Stimulated activated effector memory CD8-positive, alpha-beta T cell treated with anti-CD3 and anti-CD28 coated beads, Interleukin-12 subunit alpha, Interleukin-12 subunit beta, amount 100 ng/mL, for 72 hours (primary cell): Measurements from ENCODE around the gene UROD.
A peak's percentile ranks its signal among the peaks of the same experiment; 100 is the strongest.
"Not testable (repeated sequence)": the region's sequence is repeated elsewhere in the genome, so short reads cannot be mapped to it uniquely, and the experiment has no call there.

Experiments used
- ATAC-seq: fragments of 150-1000 bp; cut with Tn5 transposase; 2 replicates; pipeline ENCODE4 v1.10.0; 2021
- DNase-seq, 2 donors: peaks; one replicate each; pipeline ENCODE4 v3.0.0; 2021 to 2022; ENCODE audit warnings: low spot score in 2 of 2
- H3K27ac Mint-ChIP-seq: one replicate; pipeline ENCODE4 v1.8.0; 2022; ENCODE audit warnings: mild to moderate bottlenecking, mixed read lengths
- H3K36me3 Mint-ChIP-seq: one replicate; pipeline ENCODE4 v1.8.0; 2022; ENCODE audit warnings: mild to moderate bottlenecking, mixed read lengths
- H3K4me1 Mint-ChIP-seq: one replicate; pipeline ENCODE4 v1.8.0; 2022; ENCODE audit warnings: mixed read lengths
- H3K4me3 Mint-ChIP-seq: one replicate; pipeline ENCODE4 v1.8.0; 2022; ENCODE audit warnings: mild to moderate bottlenecking, mixed read lengths
- H3K9me3 Mint-ChIP-seq: one replicate; pipeline ENCODE4 v1.8.0; 2022; ENCODE audit warnings: mixed read lengths

UROD gene

DNA sequence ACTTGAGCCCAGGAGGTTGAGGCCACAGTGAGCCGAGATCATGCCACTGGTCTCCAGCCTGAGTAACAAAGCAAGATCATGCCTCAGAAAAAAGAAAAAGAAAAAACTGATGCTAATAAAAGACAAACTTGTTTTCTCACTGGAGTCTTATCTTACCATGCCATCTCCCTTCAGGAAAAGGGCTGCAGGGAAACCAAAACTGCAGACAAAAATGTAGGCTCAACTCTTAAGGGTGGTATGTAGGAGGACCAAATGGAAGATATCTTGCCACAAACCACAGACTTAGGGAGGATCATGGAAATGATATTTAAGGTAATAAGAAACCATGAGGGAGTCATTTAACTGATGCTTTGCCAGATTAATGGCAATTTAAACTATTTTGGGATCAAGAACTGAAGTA lies 32.9 kb downstream of the UROD start:
- Mint-ChIP-seq H3K4me3 (no peak overlapping the region), H3K9me3 (no peaks in the 10 kb centered on the region), H3K4me1 (no peaks in the 10 kb centered on the region), H3K36me3 (no peaks in the 10 kb centered on the region), H3K27ac (no peak overlapping the region)
- no peak for ATAC-seq
- no peak for DNase-seq

GRCh38 chr1:45047032-45047431 lies 35.0 kb downstream of the UROD start:
- no peak overlapping the region for H3K4me3 Mint-ChIP-seq
- H3K36me3 Mint-ChIP-seq: no peaks in the 10 kb centered on the region
- no peaks in the 10 kb centered on the region for H3K9me3 Mint-ChIP-seq
- ATAC-seq: peak; percentile 76
- H3K4me1 Mint-ChIP-seq: peaks cover 9% of the 10 kb centered on the region
- H3K27ac Mint-ChIP-seq: no peak overlapping the region
- DNase-seq: no peak

- Mint-ChIP-seq H3K27ac (peak overlapping the region; percentile 76), H3K9me3 (no peaks in the 10 kb centered on the region), H3K36me3 (no peaks in the 10 kb centered on the region), H3K4me3 (peak overlapping the region; percentile 28), H3K4me1 (peaks cover 9% of the 10 kb centered on the region)
- ATAC-seq (no peak), DNase-seq (no peak)
Observed at GRCh38 chr1:45051005-45051772, 39.1 kb downstream of the UROD start.

DNA sequence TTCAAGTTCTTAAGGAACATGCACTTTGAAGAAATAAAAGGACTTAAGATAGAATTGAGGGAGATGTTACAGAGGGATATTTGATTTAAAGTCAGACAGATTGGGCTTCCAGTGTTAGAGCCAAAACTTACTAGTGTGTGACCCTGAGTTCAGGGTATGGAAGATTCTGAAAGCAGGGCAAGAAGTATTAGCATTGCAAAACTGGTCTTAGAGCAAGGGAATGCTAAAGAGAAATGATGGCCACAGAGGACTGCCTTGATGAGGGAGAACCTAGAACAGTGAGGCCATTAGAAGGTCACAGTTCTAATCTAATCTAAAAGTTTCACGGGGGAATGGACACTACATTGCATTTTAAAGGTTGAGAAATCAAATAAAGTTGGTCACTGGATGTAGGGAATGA lies 45.5 kb downstream of the UROD start:
- no peaks in the 10 kb centered on the region for H3K36me3 Mint-ChIP-seq
- no peak overlapping the region for H3K27ac Mint-ChIP-seq
- ATAC-seq (no peak), DNase-seq (no peak)
- no peak overlapping the region for H3K4me3 Mint-ChIP-seq
- no peaks in the 10 kb centered on the region for H3K9me3 Mint-ChIP-seq
- H3K4me1 Mint-ChIP-seq: no peaks in the 10 kb centered on the region

GRCh38 chr1:45059829-45060228 lies 47.8 kb downstream of the UROD start:
- DNase-seq (no peak), ATAC-seq (no peak)
- Mint-ChIP-seq H3K36me3 (no peaks in the 10 kb centered on the region), H3K27ac (peak overlapping the region; percentile 4), H3K4me3 (no peak overlapping the region), H3K4me1 (no peaks in the 10 kb centered on the region), H3K9me3 (no peaks in the 10 kb centered on the region)

- H3K4me1 Mint-ChIP-seq, DNase-seq, H3K36me3 Mint-ChIP-seq, H3K9me3 Mint-ChIP-seq, H3K4me3 Mint-ChIP-seq, H3K27ac Mint-ChIP-seq, ATAC-seq: not testable (repeated sequence)
Observed at GRCh38 chr1:45062463-45062862, 50.4 kb downstream of the UROD start.

GRCh38 chr1:45065083-45065482 lies 53.0 kb downstream of the UROD start:
- no peaks in the 10 kb centered on the region for H3K4me1 Mint-ChIP-seq
- DNase-seq (no peak), ATAC-seq (no peak)
- H3K27ac Mint-ChIP-seq: no peak overlapping the region
- no peak overlapping the region for H3K4me3 Mint-ChIP-seq
- no peaks in the 10 kb centered on the region for H3K36me3 Mint-ChIP-seq
- peaks cover 3% of the 10 kb centered on the region for H3K9me3 Mint-ChIP-seq
